ES-I3 (cell line): ENCODE results near the gene VIPAS39.

Experiments
- H3K36me3 ChIP-seq: 2 replicates; pipeline ENCODE4 v1.6.1; 2013; ENCODE audit warnings: mild to moderate bottlenecking, low read length, control low read depth, moderate library complexity; ENCODE audit not compliant: insufficient read depth
- H3K4me1 ChIP-seq: 2 replicates; pipeline ENCODE4 v1.6.1; 2013; ENCODE audit warnings: mild to moderate bottlenecking, control low read depth, low read length; ENCODE audit not compliant: insufficient read depth
- H3K9ac ChIP-seq: 2 replicates; pipeline ENCODE4 v1.6.1; 2013; ENCODE audit warnings: low read depth, mild to moderate bottlenecking, low read length, moderate library complexity
- H3K9me3 ChIP-seq: 2 replicates; pipeline ENCODE4 v1.6.1; 2013; ENCODE audit warnings: mild to moderate bottlenecking, low read length, moderate library complexity; ENCODE audit not compliant: control insufficient read depth, insufficient read depth

VIPAS39 gene

DNA sequence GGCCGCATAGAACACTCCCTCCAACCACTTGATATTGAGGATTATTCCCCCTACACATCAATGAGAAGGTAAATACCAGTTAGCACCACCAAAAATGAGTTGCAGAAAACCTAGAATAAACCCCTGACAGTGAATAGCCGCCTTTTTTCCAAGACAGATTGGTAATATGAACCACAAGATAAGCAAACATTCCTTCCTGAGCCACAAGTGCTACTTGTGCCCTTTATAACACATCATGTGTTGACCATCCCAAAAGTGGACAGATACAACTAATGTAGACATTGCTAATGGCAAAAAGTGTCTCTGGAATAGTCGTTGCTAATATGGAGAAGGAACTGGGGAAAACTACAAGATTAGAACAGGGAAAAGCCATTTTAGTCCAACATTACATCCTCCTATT lies 51.3 kb downstream of the VIPAS39 start:
- H3K36me3 ChIP-seq = no peaks in the 10 kb centered on the region
- no peaks in the 10 kb centered on the region for H3K4me1 ChIP-seq
- H3K9ac ChIP-seq = no peak overlapping the region
- no peaks in the 10 kb centered on the region for H3K9me3 ChIP-seq

DNA sequence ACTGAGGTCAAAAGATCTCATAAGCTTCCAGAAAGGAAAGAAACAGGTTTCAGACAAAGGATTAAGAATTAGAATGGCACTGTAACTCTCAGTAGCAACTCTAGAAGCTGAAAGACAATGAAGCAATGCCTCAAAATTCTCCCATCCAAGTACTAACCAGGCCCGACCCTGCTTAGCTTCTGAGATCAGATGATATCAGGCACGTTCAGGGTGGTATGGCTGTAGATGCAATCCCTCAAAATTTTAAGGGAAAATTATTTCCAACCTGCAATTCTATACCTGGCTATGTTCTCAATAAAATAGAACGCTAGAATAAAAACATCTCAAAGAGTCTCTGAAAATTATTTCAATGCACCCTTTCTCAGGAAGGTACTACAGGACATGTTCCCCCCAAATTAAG lies 53.6 kb downstream of the VIPAS39 start:
- Histone ChIP-seq H3K4me1 (no peaks in the 10 kb centered on the region), H3K9me3 (no peaks in the 10 kb centered on the region), H3K9ac (no peak overlapping the region), H3K36me3 (no peaks in the 10 kb centered on the region)

DNA sequence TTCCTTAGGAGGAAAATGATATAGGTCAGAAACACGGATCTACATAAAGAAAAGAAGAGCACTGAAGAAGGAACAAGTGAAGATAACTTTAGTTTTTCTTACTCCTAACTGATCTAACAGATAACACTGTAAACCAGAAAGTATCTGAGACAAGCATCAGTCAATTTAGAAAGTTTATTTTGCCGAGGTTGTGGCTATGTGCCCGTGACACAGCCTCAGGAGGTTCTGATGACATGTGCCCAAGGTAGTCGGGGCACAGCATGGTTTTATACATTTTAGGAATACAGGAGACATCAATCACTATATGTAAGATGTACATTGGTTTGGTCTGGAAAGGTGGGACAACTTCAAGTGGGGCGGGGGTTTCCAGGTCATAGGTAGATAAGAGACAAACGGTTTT lies 57.2 kb downstream of the VIPAS39 start:
- no peak overlapping the region for H3K9ac ChIP-seq
- no peaks in the 10 kb centered on the region for H3K9me3 ChIP-seq
- no peaks in the 10 kb centered on the region for H3K4me1 ChIP-seq
- no peaks in the 10 kb centered on the region for H3K36me3 ChIP-seq

DNA sequence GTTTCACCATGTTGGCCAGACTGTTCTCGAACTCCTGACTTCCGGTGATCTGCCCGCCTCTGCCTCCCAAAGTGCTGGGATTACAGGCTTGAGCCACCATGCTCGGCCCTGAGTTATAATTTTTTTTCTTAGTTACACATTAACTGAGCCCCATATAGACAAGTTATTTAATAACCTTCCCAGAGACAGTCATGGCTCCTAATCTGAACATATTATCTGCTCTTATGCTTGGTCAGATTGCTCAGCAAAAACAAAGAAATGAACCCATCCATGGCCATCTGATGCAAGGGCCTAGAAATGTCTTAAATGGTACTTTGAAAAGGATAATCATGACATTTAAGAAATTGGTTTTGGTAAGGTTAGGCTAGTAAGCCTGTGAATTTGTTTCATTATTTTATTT lies 67.2 kb downstream of the VIPAS39 start:
- no peaks in the 10 kb centered on the region for H3K36me3 ChIP-seq
- no peak overlapping the region for H3K9ac ChIP-seq

DNA sequence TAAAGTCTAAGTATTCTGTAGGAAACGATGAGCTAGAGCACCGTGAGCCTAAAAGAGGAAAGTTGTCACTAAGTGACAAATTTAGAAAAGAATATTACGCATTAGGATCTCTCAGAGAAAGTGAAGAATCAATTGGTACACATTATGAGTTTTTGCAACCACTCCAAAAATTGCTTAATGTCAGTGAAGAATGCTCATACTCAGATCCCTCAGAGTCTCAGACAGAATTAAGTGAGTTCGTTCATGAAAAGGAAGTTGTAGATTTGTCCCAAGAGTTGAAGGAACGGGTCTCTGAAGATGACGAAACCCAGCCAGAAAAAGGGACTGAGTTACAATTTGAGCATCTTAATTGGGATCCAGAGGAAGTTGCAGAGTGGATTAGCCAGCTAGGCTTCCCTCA lies 78.7 kb downstream of the VIPAS39 start:
- H3K9ac ChIP-seq = no peak overlapping the region
- no peaks in the 10 kb centered on the region for H3K36me3 ChIP-seq
- no peaks in the 10 kb centered on the region for H3K4me1 ChIP-seq
- no peaks in the 10 kb centered on the region for H3K9me3 ChIP-seq

More for the DNA sequence above, 67.2 kb downstream of the VIPAS39 start:
- H3K9me3 ChIP-seq = no peaks in the 10 kb centered on the region
- no peaks in the 10 kb centered on the region for H3K4me1 ChIP-seq

DNA sequence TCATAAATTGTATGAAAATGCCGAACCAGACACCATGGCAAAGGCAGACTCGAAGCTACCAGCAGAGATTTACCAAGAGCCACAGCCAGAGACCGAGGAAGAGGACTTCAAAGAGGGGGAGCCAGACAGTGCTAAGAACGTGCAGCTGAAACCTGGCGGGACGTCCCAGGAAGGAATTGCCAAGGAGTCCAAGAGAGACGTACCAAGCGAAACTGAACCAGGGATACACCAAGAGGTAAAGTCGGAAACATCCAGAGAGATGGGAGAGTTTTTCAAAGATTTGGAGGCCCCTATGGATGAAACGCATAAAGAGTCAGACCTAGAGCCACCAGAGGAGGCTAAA lies 79.9 kb downstream of the VIPAS39 start:
- peak overlapping the region; percentile 62; the same call in 1 of the 2 replicates for H3K9ac ChIP-seq

DNA sequence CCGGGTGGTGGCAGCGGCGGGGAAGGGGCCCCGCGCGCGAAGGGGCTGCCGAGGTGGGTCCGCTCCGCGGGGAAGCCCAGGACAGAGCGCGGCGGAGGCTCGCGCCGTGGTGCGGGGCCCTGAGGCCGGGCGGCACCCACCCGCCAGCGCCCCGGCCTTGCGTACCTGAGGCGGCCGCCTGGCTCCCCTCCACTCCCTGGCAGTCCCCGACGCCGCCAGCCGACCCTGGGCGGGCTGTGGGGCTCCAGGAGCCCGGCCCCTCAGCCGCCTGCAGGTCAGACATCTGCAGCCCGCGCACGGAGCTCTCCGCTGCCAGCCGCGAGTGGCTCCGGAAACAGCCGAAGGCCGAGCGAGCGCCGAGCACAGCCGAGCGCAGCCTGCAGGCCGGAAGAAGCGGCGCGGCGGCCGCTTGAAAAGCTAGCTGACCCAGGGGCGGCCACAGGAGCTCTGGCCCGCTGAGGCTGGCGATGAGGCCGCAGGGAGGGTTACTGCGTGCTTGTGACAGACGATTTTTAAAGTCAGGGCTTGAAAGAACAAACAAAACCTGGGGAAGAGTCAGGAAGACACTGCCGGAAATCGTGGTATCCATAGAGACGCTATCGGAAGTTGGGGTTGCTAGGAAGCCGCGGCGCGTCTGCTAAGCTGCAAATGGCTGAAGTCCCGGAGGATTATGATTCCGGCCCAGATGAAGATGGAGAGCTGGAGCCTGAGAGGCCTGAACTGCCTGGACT lies 80.5 kb downstream of the VIPAS39 start, which contains the start of the genes SAMD15 and TMED8:
Gene SAMD15 (plus strand): TSS at position 609 of the 731 bp plus-strand sequence. CDS start 40 bp downstream, at position 649.
Gene TMED8 (minus strand): TSS at position 324 of the 731 bp plus-strand sequence. CDS start 41 bp downstream, at position 283.
- no peaks in the 10 kb centered on the region for H3K36me3 ChIP-seq
- H3K9me3 ChIP-seq = no peaks in the 10 kb centered on the region
- no peaks in the 10 kb centered on the region for H3K4me1 ChIP-seq
- peak within 1 kb of the TSS; percentile 62 for H3K9ac ChIP-seq

More for the DNA sequence above, 79.9 kb downstream of the VIPAS39 start:
- Histone ChIP-seq H3K4me1 (no peaks in the 10 kb centered on the region), H3K36me3 (no peaks in the 10 kb centered on the region), H3K9me3 (no peaks in the 10 kb centered on the region)
